GM19043 (cell line): ENCODE data around the gene ZBP1.
"Not testable (repeated sequence)": the region's sequence is repeated elsewhere in the genome, so short reads cannot be mapped to it uniquely, and the experiment has no call there.

Experiments used
- ATAC-seq: cut with Tn5 transposase; IDR thresholded peaks from one replicate; pipeline ENCODE4 v1.9.1; 2021; ENCODE audit warnings: low read depth; ENCODE audit not compliant: unreplicated experiment

Gene ZBP1

DNA sequence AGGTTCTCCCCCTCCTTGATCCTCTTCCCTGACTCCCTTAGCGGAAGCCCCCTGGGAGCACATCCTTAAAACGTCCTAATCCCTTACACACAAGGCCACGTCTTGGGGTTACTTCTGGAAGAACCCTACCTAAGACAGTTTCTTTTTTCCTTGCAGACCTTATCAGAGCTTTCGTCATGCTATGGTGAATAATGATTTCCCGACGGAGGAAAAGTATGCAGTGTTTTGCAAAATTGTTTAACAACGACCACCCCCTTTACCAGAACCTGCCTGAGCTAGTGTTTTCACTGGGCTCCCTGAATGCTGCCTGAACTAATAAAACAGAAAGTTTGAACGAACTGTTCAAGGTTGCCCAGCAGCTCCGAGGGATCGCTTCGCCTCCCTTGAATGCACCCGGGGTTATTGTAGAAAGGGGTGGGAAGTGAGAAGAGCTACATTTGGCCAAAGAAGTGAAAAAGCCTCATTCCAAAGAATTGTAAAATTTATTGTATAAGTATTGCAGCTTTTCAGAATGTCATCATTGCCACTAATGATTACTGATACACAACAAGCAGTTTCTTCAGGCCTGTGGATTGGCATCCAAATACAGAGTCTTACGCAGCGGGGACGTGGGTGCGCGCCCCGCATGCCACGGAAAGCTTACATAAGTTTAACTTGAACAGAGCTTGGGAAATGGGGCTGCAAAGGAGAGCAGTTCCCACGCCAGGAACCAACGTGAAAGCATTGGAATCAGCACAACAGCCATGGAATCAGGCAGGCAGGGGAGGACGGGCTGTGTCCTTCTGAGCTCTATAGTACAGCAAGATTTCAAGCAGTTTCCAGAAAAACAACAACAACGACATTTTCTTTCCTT, 27.9 kb upstream of the ZBP1 start:
- no peak for ATAC-seq

DNA sequence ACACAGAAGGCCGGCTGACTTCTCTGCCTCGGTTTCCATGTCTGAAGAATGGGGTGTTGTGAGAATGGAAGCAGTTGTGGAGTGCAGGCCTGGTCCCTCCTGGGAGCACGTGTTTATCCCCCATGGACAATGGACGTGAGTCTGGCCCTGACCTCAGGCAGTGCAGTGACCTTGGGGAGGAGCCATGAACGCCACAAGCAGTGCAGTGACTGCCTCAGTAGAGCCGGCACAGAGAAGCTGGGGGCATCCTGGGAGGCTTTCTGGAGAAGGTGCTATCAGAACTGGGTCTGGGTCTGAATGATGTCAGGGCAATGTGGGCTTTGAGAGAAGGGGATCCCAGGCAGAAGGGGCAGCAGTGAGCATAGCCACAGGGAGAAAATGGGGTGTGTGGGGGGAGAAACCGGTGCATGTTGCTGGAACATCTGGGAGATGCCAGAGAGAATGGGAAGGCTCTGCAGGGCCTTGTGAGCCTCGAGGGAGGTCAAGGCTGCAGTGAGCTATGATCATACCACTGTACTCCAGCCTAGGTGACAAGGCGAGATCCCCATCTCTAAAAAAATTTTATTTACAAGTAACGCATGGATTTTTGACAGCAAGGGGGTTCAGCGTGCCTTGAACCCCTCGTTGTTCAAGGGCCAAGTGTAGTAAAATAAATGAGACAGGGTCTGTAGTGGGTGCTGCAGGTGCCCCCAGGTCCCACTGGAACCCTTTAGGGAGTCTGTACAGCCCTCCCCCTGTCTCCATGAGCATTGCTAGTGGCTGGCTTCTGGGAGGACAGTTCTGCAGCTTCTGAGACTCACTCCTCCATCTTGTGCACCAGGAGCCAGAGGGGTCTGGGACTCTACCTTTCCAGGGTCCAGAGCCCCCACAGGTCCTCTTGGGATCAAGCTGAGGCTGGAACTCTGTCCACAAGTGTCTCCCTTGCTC, 27.0 kb upstream of the ZBP1 start:
- ATAC-seq = no peak

- no peak for ATAC-seq
Observed at GRCh38 chr20:57638895-57639236, 18.6 kb upstream of the ZBP1 start.

DNA sequence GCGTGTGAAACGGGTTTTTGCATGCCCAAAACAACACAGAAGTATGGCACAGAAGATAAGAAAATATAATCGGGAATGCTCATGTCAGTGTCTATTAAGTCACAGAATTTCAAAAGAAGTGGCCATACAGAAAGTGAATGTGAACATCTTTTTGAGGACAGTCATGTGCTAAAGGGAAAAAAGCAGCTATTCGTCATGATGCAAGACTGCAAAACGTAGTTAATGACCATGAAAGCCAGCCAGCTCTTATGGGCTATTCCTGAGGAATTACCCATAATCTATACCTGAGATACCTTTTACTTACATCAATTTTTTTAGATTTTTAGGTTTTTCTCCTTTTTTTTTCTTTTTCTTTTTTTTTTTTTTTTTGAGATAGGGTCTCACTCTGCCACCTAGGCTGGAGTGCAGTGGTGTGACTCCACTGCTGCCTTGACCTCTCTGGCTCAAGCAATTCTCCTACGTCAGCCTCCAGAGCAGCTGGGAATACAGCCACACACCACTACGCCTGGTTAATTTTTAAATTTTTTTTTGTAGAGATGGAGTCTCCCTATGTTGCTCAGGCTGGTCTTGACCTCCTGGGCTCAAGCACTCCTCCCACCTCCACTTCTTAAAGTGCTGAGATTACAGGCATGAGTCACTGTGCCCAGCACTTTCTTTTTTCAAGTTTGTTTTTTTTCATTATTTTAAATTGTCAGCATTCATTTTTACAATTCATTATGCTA, 18.1 kb upstream of the ZBP1 start:
- no peak for ATAC-seq

DNA sequence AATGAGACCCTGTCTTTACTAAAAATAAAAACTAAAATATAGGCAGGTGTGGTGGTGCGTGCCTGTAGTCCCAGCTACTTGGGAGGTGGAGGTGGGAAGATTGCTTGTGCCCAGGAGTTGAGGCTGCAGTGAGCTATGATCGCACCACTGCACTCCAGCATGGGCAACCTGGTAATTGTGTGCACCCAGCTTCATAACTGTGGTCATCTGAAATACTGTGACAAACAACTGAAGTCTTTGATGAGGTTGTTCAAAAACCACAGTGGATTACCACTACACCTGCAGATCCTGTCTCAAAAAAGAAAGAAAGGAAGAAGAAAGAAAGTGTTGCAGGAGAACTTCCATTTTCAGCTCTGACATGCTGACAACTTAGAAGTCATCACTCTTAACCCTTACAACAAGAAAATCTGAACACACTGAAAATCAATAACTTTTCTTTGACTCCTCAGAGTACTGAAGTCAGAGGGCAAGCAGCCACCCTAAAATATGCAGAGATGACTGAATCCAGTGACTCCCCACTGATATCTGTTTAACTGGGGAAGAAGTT, 13.8 kb upstream of the ZBP1 start:
- ATAC-seq = no peak

GRCh38 chr20:57632286-57632685, 12.1 kb upstream of the ZBP1 start:
- no peak for ATAC-seq

GRCh38 chr20:57630061-57630460, 9.8 kb upstream of the ZBP1 start:
- no peak for ATAC-seq

- ATAC-seq = not testable (repeated sequence)
Observed at GRCh38 chr20:57629491-57629901, 9.3 kb upstream of the ZBP1 start.

DNA sequence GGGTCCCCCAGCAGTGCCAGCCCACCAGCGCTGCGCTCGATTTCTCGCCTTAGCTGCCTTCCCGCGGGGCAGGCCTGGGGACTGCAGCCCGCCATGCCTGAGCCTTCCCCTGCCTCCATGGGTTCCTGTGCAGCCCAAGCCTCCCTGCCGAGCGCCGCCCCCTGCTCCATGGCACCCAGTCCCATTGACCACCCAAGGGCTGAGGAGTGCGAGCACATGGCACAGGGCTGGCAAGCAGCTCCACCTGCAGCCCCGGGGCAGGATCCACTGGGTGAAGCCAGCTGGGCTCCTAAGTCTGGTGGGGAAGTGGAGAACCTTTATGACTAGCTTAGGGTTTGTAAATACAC, 8.7 kb upstream of the ZBP1 start:
- ATAC-seq = not testable (repeated sequence)

GRCh38 chr20:57628047-57628961, 8.1 kb upstream of the ZBP1 start:
- no peak for ATAC-seq

GRCh38 chr20:57627339-57627738, 7.1 kb upstream of the ZBP1 start:
- ATAC-seq = no peak

DNA sequence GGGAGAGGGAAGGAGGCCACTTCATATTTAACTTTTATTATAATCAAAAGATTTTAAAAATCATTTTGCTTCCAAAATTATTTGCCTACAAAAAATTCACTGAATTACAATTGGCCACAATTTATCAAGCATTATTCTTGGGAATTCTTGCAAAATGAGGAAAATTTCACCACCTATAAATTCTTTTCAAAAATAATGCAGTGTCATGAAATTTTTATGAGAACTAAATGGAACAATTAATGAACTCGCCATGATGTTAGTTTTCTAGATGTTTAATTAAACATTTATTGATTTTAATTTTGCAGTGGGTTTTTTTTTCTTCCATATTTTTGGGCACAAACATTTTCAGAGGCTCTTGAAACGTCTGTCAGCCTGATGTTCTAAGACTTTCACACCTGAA, 5.8 kb upstream of the ZBP1 start:
- no peak for ATAC-seq

GRCh38 chr20:57625181-57625958, 5.1 kb upstream of the ZBP1 start:
- ATAC-seq = no peak

GRCh38 chr20:57624124-57624523, 3.9 kb upstream of the ZBP1 start:
- ATAC-seq = no peak

DNA sequence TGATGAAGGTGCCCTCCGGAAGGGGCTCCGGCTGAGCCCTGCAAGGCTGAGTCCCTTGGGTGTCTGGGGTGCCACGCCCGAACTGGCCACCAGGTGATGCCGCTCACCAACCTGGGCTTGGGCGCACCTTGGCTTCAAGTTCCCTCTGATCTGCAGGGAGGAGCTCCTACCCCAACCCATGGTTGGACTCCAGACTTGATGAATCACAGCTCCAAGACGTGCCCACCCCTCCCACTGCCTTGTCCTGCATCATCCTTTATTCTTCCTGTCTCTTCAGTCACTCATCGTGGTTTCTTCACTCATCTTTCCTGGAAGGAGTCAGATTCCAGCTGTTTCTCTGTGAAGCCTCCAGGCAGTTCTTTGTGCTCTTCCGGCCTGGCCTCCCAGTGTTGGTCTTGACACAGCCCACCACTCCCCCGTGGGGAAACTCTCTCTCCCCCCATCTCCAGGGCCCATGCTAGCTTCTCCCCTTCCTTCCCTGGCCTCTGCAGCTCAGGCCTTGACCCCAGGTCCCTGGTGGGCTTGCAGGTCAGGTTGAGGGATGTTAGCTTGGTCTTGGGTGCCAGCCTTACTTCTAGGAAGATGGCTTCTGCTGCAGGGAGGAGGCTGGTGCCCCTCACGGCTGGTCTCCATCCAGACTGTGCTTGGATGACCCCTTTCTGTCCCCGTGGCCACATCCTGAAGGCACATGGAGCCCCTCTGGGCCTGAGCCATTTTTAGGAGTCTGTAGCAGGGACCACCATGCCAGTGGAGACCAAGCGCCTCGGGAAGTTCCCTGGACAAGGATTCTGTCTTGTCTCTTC, 2.6 kb upstream of the ZBP1 start:
- no peak for ATAC-seq

DNA sequence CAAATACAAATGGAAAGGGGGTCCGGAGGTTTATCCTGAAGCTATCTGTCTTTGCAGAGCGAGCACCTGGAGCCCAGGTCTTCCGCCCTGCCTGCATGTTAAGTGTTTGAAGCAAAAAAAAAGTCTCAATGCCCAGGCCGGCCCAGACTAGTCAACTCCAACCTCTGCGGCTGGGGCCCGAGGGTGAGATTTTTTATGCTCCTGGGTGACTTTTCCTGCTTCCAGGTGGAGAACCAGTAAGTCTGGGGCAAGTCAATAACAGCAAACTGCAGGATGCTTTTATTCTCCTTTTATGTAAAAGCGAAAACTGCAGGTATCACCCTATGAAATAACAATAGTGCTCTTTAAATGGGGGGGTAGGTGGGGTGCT, 2.0 kb upstream of the ZBP1 start:
- ATAC-seq = no peak

DNA sequence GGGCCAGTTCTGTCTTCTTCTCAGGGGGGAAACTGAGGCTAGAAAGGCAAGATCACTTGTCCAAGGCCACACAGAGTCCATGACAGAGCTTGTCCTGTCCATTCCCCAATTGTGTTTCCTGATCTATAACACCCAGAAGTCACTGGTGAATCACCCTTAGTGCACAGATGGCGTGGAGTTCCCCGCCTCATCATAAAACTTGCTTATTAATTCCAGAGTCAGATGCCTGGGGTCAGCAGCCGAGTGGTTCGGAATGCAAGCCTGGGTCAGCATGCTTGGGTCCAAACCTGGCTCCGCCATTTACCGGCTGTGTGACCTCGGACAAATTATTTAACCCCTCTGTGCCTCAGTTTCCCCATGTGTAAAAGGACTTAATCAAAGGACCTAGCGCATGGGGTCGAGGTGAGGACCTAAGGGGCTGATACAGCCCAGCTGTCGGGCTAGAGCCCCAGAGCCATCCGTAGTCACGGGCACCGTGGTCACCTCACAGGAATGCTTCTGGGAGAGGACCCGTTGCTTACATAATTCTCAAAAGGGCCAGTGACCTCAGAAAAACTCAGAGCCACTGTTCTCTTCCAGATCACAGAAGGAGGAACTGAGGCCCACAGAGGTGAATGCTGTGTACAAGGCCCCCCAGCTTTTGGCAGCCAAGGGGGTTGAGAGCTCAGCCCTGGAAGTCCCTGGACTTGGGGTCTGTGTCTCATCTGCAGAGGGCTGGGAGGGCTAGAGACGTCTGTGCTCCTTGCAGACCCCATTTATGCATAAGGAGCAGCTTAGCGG, 1.4 kb upstream of the ZBP1 start:
- no peak for ATAC-seq

DNA sequence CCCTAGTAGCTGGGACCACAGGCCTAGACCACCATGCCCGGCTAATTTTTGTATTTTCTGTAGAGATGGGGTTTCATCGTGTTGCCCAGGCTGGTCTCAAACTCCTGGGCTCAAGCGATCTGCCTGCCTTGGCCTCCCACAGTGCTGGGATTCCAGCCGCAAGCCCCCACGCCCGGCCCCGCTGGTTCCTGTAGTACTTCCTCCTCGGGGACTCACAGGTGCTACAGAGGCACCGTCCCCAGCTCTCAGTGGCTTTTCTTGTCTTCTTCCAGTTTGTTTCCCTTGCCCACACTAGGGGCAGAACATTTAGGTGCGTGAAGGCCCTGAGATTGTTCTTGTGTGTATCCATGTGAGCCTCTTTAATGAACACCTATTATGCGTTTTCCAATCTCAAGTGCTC, 773 bp upstream of the ZBP1 start:
- no peak for ATAC-seq
